Measurements from ENCODE around the gene TMEM138.

TMEM138 gene

DNA sequence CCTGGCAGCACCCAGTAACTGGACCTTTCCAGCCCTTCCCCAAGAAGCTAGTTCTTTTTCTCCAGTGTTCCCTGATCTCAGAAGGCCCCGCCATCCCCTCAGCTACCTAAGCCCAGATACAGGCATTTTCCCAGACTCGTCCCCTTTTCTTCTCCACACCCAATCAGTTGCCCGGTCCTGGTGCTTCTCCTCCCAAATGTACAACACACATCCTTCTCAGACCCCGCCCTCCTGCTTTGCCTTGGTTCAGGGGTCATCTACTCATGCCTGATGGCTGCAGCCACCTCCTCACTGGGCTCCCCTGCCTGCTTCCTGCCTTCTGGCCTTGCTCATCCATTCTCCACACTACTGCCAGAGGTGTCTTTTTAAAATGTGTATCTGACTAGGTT, 22.7 kb upstream of the TMEM138 start:
- Histone ChIP-seq H3K27ac (no peak overlapping the region), H3K4me3 (no peak overlapping the region)

DNA sequence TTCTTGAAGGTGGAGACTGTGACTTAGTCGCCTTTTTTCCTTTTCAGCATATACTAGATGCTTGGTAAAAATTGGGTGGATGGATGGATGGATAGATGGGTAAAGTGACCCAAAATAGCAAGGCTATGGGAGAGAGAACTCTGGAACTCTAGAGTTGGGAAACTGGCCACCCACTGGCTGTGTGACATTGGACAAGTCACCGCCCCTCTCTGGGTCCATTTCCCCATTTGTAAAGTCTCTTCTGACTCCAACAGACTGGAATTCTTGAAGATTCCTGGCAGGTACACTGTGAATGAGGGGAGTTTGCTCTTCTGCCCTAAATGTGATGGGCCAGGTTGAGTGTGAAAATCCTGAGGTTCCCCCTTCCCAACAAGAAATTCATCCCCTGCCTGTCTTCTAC, 21.2 kb upstream of the TMEM138 start:
- Histone ChIP-seq H3K27ac (no peak overlapping the region), H3K4me3 (no peak overlapping the region)

DNA sequence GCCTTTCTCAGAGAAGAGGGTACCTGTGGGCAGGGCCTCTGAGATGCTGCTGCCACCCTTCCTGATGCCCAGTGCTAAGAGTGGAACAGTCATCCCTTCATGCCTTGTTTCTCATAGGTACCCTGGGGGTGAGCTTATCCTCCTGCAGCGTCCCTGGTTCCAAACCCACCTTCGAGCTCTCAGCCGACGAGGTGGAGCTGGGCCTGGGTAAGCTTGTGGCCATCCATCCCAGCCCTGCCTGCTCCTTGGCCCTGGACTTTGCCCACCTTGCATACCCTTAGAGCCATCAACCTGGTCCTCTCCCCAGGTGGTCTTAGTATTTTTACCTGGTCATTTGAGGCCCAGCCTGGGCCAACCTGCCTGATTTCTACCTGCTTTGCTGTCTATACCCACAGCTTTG, 20.5 kb upstream of the TMEM138 start:
- Histone ChIP-seq H3K27ac (no peak overlapping the region), H3K4me3 (no peak overlapping the region)

DNA sequence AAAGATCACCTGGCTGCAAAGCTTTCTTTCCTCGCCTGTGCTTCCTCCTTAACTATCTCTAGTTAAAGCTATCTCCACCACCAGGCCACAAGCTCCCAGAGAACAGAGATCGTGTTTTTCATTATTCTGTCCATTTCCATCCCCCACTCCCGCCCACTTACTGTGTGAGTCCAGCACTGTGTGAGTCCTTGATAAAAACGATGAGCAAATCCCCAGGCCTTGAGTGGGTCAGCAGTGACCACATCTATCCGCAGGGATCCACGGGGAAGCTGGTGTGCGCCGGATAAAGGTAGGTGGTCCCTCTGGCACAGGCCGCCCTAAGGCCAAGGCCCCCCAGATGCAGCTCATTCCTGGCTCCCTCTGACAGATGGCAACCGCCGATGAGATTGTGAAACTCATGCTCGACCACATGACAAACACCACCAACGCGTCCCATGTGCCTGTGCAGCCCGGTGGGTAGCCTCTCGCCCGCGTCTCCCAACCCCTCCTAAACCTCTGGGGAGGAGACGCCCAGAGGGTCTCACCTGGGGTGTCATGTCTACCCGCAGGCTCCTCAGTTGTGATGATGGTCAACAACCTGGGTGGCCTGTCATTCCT, 19.9 kb upstream of the TMEM138 start:
- Histone ChIP-seq H3K27ac (no peak overlapping the region), H3K4me3 (no peak overlapping the region)

DNA sequence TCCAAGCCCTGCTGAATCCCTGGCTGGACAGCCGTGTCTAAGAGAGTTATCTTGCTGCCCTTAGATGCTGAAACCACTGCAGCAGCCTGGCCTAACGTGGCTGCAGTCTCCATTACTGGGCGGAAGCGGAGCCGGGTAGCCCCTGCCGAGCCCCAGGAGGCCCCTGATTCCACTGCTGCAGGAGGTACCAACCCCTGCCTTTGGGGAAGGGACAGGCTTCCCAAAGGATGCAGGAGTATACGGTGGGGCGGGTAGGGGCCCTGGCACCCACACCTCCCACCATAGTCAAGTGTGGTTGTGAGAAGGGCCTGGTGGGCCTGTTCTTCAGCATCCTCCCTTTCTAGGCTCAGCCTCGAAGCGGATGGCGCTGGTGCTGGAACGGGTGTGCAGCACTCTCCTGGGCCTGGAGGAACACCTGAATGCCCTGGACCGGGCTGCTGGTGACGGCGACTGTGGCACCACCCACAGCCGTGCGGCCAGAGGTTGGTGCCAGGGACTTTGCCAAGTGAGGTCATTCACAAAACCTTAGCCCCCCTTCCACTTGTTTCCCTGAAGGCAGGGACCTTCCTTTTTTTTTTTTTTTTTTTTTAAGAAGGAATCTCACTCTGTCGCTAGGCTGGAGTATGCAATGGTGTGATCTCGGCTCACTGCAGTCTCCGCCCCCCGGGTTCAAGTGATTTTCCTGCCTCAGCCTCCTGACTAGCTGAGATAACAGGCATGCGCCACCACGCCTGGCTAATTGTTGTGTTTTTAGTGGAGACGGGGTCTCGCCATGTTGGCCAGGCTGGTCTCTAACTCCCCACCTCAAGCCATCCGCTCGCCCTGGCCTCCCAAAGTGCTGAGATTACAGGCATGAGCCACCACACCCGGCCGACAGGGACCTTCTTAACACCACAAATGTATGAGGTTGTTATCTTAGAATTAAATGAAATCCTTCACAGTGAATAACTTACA, 18.1 kb upstream of the TMEM138 start:
- H3K4me3 ChIP-seq: no peak overlapping the region
- H3K27ac ChIP-seq: peak overlapping the region in 6 of 21 experiments; percentile 8 to 77 (median 69)

DNA sequence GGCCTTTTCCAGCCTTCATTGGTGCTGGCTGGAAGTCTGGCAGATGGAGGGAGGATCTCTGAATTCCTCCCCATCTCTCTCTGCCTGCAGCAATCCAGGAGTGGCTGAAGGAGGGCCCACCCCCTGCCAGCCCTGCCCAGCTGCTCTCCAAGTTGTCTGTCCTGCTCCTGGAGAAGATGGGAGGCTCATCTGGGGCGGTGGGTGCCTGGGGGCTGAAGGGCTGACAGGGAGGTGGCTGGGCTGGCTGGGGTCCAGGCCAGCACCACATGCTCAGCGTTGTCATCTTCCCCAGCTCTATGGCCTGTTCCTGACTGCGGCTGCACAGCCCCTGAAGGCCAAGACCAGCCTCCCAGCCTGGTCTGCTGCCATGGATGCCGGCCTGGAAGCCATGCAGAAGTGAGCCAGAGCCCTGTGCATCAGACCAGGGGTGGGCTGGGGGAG, 17.0 kb upstream of the TMEM138 start:
- peak overlapping the region in 14 of 21 experiments; percentile 1 to 77 (median 66) for H3K27ac ChIP-seq
- H3K4me3 ChIP-seq: no peak overlapping the region

DNA sequence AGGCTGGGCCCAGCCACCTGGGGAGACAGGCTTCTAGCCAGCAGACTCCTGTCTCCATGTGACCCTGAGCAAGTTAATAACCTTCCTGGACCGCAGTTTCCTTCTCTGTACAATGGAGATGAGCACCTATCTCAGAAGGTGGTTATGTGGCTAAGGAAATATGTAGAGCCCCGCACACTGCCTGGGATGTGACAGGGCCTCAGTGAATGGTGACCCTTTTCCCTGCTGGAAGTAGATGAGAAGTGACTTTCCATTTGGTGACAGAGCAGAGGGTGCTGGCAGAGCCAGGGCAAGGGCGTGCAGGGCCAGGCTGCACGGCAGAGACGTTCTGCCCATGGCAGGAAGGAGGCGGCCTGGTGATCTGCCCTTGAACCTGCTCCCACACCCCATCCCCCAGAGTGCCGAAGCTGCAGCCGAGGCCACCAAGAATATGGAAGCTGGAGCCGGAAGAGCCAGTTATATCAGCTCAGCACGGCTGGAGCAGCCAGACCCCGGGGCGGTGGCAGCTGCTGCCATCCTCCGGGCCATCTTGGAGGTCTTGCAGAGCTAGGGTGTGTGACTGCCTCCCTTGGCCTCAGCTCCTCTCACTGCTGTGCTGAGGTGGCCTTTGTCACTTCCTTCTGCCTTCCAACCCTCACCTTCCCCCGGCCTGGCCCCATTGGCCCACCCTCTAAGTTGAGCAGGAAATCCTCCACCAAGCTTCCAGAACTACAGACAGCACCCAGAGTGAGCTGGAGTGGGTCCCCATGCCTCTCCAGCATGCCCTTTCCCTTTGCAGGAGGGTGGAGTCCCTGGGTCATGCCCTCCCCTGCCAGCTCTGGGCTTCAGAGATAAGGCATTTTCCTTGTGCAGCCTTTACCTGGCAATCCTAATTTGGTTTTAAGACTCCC, 16.0 kb upstream of the TMEM138 start:
- no peak overlapping the region for H3K4me3 ChIP-seq
- H3K27ac ChIP-seq: peak overlapping the region in 15 of 21 experiments; percentile 1 to 77 (median 65)

DNA sequence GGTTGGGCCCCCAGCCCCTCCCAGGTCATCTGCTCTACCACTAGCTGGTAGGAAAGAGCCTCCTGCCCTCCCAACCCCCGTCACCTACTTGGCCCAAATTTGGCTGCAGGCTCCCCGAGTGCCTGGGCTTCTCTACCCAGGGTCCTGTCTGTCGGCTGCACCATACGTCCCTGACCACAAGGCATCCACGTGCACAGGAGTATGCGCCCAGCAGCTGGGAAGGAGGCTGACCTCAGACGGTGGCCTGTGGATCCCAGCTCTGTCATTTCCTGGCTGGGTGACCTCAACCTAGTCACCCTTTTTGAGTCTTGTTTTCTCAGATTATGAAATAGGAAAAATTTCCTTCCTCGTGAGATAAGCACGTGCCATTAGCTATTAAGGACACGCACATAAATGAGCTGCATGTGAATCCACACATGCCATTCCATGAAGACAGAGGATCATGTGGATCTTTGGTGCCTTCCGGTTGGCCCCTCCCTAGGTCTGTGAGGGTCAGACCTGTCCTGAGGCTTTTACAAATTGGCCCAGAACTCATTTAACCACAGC, 14.2 kb upstream of the TMEM138 start:
- peak overlapping the region in 8 of 21 experiments; percentile 13 to 77 (median 24) for H3K27ac ChIP-seq
- no peak overlapping the region for H3K4me3 ChIP-seq

DNA sequence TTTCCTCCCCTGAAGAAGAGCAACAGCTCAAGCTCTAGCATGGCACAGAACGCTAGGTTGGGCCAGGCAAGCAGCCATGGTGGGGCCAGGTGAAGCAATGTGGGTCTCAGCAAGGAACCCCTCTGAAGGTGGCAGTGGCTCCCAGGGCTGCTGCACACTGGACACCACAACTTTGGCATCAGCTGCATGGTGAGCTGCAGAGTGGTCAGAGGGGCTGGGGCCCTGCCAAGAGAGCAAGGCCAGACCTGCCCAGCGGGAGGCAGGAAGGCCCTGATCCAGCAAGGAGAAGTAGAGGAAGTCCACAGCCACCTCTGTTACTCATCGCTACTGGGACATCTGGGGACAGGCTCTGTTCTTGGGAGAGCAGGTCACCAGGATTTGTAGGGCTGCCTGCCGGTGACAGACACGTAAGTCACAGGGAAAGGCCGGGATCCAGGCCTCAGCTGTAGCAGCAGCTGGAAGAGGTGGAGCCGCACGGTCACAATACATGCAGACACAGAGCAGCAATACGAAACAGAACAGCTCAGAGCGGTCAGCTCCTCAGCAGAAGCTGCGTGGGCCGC, 12.9 kb upstream of the TMEM138 start:
- Histone ChIP-seq H3K4me3 (no peak overlapping the region), H3K27ac (peak overlapping the region in 5 of 21 experiments; percentile 5 to 70 (median 21))

DNA sequence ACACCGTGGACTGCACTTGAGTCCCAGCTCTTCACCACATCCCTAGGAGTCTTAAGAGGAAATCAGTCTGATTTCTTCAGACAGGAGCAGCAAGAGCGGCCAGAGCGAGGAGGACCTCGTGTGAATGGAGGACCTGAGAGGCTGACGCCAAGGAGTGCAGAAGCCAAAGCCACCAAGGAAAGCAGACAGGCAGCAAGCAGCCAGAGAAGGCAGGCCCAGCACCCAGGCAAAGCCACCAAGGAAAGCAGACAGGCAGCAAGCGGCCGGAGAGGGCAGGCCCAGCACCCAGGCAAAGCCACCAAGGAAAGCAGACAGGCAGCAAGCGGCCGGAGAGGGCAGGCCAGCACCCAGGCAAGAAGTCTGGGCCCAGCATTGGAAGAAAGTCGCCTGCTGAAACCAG, 12.3 kb upstream of the TMEM138 start:
- peak overlapping the region in 3 of 21 experiments; percentile 5 to 48 (median 8) for H3K27ac ChIP-seq
- no peak overlapping the region for H3K4me3 ChIP-seq

DNA sequence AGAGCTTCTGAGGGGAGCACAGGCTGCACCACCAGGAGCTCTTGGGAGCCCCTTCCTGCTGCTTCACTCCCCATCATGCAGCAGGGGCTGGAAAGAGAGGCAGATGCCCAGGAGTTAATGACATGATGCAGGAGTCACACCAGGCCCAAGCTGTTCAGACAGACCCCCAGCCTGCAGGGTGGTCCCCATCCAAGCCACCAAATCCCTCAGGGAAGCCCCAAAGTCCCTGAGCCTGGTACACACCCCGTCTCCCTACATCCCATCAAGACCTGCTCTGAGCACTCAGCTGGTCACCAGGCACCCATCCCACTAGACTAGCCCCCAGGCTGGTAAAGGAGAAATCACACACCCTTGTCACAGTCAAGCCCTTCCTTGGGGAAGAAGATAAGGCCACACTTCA, 11.8 kb upstream of the TMEM138 start:
- no peak overlapping the region for H3K4me3 ChIP-seq
- H3K27ac ChIP-seq: peak overlapping the region in 4 of 21 experiments; percentile 5 to 48 (median 16)

DNA sequence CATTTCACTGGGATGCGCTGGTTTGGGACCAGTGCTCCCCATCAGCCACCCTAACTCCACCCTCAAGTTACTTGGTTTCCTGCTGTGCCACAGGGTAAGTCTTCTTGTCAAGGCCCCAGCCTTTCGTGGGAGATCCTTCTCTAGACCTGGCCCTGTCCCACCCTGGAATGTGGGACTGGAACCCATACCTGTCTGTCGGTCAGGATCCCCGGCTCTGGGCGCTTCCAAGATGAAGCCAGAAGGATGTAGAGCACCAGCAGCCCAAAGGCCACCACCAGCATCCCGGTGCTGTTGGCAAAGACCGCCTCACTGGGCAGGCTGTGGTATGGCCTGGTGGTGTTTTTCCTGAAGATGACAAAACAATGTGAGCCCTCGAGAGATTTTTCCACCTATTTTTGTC, 11.4 kb upstream of the TMEM138 start:
- Histone ChIP-seq H3K4me3 (no peak overlapping the region), H3K27ac (peak overlapping the region in 2 of 21 experiments; percentile 26 to 48)

DNA sequence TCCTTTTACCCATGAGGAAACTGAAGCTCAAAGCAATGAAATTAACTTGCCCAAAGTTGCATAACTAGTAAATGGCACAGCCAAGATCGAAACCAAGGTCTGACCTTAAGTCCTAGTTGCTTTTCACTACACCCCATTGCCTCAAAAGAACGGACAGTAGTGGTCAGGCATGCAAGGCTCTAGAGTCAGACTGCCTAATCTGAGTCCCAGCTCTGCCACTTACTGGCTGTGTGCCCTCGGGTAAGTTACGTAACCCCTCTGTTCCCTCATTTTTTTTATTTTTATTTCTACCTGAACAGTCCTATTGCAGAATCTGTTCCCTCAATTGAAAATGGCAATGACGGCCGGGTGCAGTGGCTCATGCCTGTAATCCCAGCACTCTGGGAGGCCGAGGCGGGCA, 10.1 kb upstream of the TMEM138 start:
- no peak overlapping the region for H3K27ac ChIP-seq
- no peak overlapping the region for H3K4me3 ChIP-seq

DNA sequence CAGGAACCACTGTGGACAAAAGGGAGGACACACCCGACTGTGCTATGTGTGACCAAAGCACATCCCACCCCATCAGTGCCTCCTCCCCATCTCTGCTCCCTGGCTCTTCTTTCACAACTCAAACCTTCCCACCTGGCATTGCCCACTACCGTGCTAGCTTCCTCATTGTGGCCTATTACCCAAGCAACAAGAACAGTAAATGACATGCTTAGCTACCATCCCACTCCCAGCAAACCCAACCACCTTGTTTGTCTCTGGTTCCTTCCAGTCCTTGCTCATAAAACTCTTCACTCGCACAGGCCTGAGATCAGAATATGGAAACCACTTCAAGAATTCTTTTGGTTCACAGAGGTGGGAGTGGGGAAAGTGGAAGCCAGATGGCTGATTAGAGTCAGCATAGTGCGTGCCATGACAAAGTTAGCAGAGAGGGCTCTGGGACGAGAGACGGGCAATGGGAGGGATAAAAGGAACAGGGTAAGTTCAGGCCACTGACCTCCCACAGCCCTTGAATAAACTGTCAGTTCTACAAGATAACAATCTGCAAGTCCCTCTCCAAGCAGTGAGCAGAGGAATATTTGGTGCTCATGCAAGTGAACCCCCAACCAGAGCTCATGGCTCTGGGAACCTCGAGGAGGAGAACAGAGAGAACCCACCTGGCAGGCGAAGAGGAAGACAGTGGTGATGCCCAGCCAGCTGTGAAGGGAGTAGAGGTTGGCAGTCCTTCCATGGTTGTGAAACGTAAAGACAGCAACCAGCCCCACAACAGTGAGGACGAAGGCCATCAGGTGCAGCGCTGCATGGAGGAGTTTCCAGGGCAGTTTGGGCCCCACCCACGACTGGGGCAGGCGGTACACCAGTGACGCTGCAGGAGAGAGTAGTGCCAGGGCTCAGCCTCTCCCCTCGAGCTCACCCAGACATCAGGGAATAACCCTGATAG, 8.8 kb upstream of the TMEM138 start:
- Histone ChIP-seq H3K4me3 (no peak overlapping the region), H3K27ac (peak overlapping the region in 6 of 21 experiments; percentile 6 to 54 (median 32))

DNA sequence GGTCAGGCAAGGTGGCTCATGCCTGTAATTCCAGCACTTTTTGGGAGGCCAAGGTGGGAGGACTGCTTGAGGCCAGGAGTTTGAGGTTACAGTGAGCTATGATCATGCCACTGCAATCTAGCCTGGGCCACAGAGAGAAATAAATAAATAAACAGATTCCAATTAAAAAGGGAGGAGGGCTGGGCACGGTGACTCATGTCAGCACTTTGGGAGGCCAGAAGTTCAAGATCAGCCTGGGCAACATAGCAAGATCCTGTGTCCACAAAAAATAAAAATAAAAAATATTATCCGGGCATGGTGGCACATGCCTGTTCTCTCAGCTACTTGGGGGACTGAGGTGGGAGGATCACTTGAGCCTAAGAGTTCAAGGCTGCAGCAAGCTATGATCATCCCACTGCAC, 8.0 kb upstream of the TMEM138 start:
- Histone ChIP-seq H3K27ac (peak overlapping the region in 3 of 21 experiments; percentile 31 to 54 (median 32)), H3K4me3 (no peak overlapping the region)

DNA sequence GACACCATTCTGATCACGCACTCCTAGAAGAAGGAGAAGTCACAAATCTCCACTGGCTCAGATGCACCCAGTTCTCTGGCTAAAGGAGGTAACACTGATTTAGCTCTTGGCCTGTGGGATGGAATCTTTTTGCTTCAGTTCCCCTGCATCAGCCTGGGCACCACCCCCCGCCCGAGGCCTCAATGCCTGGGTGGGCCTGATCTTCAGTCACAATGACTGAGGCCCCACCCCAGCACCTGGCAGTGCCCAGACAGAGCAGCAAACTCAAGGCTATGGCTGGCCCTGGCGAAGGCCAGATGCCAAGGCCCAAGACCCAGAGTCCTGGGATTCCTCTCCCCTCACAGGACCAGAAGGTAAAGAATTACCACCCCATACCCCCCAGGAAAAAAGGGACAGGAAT, 5.5 kb upstream of the TMEM138 start:
- Histone ChIP-seq H3K27ac (peak overlapping the region in 14 of 21 experiments; percentile 5 to 100 (median 48)), H3K4me3 (no peak overlapping the region)

DNA sequence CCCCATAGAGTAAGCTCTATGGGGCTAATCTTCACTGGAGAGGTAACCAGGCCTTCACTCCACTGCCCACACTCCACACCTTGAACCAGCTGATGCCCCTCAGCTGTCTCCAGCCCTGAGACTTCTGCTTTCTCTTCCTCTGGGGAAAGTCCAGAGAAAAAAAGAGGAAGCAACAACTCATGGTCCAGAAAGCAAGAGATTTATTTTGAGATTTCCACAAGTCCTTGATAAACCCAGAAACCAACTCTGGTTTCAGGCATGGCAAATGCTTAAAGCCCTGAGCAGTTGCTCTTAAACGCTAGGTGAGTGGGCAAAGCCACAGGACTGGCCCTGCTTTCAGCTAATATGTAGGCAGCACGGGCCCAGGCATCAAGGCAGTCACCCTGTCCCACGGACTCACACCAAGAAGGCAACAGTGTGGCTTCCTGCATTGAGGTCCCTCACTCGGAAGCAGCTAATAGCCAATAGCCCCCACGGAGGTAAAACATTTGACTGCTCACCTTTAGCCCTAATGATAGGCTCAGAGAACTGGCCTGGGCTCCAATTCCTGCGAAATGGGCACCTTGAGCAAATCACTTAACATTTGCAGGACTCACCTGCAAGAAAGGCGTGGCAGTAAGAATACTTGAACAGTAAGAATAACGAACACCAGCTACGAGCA, 4.8 kb upstream of the TMEM138 start:
- Histone ChIP-seq H3K27ac (peak overlapping the region in 15 of 21 experiments; percentile 0 to 100 (median 55)), H3K4me3 (no peak overlapping the region)

DNA sequence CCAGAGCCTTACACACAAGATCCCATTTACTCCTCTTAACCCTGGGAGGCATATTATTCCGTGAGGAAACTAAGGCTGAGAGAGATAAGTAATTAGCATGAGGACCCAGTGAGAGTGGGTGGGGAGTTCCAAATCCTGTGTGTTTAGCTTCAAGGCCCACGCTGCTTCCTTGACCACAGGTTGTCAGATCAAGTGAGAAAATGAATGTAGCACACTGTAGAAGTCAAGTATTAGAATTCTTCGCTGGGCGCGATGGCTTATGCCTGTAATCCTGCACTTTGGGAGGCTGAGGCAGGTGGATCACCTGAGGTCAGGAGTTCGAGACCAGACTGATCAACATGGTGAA, 4.3 kb upstream of the TMEM138 start:
- H3K27ac ChIP-seq: peak overlapping the region in 14 of 21 experiments; percentile 0 to 100 (median 52)

More for the DNA sequence above, 4.3 kb upstream of the TMEM138 start:
- no peak overlapping the region for H3K4me3 ChIP-seq

Measured in skin epidermis (tissue), 12 donors.